Activated CD8-positive, alpha-beta memory T cell treated with anti-CD3 and anti-CD28 coated beads, Interleukin-2, amount 50 U/mL, for 1 hour (primary cell): ENCODE data around the gene SSTR4.
"Not testable (repeated sequence)": the region's sequence is repeated elsewhere in the genome, so short reads cannot be mapped to it uniquely, and the experiment has no call there.

ENCODE experiments used
- DNase-seq: peaks from one replicate; pipeline ENCODE4 v3.0.0-alpha.2; 2020; ENCODE audit errors: extremely low read depth

Gene SSTR4, protein sequence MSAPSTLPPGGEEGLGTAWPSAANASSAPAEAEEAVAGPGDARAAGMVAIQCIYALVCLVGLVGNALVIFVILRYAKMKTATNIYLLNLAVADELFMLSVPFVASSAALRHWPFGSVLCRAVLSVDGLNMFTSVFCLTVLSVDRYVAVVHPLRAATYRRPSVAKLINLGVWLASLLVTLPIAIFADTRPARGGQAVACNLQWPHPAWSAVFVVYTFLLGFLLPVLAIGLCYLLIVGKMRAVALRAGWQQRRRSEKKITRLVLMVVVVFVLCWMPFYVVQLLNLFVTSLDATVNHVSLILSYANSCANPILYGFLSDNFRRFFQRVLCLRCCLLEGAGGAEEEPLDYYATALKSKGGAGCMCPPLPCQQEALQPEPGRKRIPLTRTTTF

DNA sequence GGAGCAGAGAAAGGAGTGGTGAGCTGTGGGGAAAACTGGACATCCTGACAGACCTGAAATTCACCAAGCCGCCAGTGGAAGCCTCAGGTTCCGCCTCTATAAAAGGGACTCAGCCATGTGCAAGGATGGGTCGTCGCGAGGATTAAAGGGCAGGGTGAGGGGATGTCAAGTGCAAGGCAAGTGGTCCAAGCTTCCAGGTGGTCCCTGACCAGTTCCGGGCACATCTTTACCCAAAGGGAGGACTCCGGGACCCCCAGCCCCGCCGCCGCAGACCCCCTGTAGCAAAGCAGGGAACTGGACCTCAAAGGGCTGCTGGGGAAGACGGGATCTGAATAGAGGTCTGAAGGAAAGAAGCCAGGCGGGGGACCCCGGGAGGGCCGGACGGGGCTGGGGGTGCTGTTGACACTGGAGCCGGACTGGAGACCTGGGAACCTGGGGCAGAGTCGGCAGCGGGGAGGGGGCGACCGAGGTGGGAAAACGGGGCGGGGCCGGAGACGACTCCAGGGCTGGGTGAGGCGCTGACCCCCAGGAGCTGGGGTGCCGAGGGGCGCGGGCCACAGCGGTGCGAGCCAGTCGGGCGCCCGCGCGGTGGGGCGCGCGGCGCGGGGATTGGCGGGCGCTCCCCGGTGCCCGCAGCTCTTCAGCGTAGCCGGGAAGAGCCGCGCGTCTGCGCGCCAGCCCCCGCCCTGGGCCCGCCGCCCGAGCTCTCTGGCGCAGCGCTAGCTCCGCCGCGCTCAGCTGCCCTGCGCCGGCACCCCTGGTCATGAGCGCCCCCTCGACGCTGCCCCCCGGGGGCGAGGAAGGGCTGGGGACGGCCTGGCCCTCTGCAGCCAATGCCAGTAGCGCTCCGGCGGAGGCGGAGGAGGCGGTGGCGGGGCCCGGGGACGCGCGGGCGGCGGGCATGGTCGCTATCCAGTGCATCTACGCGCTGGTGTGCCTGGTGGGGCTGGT is at the start of gene SSTR4:
Gene SSTR4, plus strand, starts transcription at position 592 of the 951 bp plus-strand sequence. Its CDS starts 172 bp downstream, at position 764.
- DNase-seq = no peak

DNA sequence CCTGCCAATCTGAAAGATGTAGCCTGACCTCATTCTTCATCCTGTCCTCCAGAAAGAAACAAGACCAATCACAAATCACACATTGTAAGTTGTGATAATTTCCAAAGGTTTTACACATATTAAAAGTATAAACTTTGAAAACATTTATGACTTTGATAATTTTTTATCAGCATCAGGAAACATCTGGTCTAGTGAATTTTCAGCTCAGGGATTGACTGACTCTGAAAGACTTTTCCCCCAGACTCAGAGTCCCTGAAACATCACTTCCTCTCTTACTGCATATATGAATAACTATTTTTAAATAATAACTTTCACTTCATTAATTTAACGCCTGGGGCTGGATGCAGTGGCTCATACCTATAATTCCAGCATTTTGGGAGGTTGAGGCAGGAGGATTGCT is 48.5 kb upstream of the SSTR4 start:
- no peak for DNase-seq

DNA sequence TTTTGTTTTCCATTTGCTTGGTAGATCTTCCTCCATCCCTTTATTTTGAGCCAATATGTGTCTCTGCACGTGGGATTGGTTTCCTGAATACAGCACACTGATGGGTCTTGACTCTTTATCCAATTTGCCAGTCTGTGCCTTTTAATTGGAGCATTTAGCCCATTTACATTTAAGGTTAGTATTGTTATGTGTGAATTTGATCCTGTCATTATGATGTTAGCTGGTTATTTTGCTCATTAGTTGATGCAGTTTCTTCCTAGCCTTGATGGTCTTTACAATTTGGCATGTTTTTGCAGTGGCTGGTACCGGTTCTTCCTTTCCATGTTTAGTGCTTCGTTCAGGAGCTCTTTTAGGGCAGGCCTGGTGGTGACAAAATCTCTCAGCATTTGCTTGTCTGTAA is 43.7 kb upstream of the SSTR4 start:
- not testable (repeated sequence) for DNase-seq

DNA sequence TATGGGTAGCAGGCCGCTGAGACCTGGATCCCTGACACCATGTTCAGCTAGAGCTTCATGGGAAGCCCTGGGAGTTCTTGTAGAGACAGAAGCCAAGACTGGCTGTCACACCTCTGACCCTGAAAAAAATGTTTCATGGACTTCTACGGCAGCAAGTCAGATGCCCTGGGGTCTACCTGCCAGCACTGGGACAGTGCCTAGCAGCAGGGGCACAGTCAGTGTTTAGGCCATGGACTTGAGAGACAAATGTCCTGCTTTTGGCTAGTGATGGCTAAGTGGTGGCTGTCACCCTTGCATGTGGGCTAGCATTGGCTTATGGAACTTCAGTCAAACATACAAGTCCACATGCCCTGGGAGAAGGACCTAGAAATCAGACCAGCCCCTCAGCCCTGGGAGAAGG is 41.3 kb upstream of the SSTR4 start:
- DNase-seq = no peak

- no peak for DNase-seq
These were observed 39.2 kb upstream of the SSTR4 start for GRCh38 chr20:22995923-22996322.

- no peak for DNase-seq
These were observed 36.6 kb upstream of the SSTR4 start for GRCh38 chr20:22998476-22998875.

GRCh38 chr20:22999756-23000155 is 35.4 kb upstream of the SSTR4 start:
- DNase-seq = no peak

DNA sequence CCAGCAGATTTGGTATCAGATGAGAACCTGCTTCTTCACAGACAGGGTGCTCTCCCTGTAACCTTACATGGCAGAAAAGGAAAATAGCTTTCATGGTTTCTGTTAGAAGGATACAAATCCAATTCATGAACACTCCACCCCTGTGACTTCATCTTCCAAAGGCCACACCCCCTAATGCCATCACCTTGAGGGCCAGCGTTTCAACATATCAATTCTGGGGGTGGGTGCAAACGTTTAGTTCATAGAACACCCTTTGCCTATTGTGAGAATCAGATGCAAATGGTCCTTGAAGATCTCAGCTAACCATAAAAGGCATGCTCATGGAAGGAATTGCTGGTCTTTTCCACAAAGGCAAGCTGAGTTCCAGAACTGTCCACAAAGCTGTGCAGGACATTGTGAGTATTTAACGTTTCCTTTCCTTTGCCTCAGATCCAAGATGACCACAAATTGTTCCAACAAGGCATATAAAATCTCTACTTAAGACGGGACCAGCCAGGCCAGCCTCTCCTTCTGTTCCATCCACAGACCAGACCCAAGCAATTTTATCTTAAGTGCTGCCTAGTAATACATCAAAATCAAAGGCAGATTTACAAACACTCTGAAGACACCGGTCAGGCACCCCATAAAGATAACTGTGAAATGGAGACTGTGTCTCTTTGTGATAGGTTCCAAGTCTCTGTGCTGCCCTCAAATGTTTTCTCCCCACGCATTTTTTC is 34.7 kb upstream of the SSTR4 start:
- DNase-seq = no peak

- no peak for DNase-seq
These were observed 32.8 kb upstream of the SSTR4 start for GRCh38 chr20:23002276-23002675.

- no peak for DNase-seq
These were observed 32.0 kb upstream of the SSTR4 start for GRCh38 chr20:23003077-23003635.

DNA sequence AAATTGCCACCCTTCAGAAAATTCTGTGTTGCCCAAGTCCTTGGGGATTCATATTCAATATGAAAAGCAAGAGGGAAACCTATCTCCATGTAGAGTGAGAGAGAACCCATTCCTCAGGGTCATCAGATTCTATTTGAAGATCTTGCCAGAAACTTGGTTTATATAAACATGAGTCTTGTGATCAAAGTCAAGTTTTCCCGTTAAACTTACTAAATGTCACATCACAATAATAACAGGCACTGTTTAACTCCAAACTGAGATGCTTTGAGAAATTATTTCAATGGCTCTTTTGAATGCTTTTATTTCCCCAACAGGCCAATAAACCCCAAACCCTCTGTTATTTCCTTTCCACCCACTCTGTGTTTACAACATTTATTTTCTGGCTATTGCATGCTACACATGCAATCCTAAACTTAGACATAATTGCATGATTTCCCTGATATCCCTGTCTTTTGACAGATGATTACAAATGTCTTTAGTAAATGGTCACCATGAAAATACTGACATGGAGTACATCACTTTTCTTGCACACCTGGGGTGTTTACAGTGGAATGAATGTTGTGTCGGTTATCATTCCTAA is 31.1 kb upstream of the SSTR4 start:
- no peak for DNase-seq

DNA sequence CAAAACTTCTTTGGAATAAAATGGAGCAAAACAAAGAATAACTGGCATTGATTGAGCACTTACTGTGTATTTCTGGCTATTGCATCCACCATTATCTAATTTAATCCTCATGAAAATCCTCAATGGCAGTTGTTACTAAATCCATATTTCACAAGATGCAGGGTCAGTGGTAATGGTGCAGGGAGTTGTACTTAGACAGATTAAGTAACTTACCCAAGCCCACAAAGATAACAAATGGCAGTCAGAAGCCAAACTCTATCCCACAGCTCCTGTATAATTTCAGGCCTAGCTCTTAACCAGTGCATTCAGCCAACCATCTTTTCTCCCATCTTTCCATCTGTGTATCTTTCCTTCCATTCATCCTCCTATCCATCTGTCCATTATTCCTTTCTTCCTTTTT is 29.3 kb upstream of the SSTR4 start:
- no peak for DNase-seq

DNA sequence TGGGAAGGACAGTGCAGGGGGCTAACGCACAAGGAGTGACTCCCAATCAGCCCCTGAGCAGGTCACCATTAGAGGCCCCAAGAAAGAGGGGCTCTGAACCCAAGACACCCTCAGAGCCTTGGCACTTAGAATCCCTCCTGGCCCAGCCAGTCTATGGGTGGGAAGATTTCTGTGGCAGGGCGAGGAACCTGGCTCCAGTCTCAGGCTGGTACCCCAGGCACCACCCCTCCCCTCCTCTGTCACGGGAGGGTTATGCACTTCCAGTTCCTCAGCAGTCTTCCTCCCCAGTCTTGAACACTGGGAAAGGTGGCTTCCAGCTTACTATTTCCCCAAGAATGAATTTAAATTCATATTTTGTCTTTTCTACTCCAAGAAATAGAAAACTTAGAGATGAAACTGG is 27.6 kb upstream of the SSTR4 start:
- no peak for DNase-seq

DNA sequence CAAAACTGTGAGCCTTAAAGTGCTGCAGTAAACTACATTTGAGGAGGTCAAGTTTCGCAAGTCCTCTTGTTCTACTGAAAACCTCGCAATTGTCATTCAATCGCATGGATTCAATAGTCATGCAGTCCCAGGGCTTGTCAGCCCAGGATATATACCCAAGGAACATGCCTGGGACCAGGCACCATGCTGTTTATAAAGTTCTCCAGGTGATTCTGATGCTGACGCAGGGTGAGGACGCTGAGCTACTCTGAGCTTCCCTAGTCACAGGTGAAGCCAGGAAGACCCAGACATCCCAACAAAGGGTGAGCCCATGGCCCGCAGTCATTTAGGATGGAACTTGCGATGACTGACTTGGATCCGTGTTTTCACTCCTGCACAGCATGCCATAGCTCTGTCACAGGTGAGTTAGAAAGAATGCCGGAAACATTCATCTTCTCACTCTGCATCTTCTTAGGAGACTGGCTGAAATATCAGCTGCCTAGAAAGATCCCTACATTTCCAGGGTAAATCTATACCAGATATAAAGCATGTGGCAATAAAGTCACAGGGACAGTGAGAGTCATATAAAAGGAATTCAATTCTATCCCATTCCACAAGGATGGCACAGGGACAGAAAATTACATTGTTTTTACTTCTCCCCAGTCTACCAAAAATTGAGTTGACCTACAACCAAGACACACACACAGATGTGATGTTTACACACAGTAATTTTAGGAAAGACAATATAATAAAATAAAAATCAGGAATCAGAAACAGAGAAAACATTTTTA is 27.0 kb upstream of the SSTR4 start:
- DNase-seq = no peak

- no peak for DNase-seq
These were observed 26.4 kb upstream of the SSTR4 start for GRCh38 chr20:23008667-23009066.

GRCh38 chr20:23009636-23010035 is 25.5 kb upstream of the SSTR4 start:
- DNase-seq = no peak

DNA sequence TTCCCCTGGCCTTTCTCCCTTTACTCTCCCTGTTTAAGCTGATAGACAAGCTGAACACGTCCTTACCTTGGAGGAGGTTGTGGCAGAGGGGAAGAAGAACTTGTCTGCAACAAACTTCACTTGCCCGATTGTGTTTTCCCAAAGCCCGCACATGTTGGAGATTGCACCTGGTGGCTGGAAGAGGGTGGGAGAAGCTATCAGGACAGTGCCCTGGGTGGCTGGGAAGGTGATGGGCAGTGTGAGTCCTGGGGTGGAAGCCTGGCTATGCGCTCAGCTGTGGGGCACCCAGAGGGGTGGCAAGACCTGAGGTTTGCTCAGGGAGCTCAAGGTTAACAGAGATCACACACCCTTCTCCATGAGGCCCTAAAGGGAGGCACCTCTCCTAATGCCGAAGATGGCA is 25.0 kb upstream of the SSTR4 start:
- no peak for DNase-seq

GRCh38 chr20:23011008-23011721 is 23.9 kb upstream of the SSTR4 start:
- DNase-seq = no peak

- no peak for DNase-seq
These were observed 21.7 kb upstream of the SSTR4 start for GRCh38 chr20:23013429-23013828.

- DNase-seq = no peak
These were observed 17.6 kb upstream of the SSTR4 start for GRCh38 chr20:23017516-23017915.
